Karpas-422 (cell line): ENCODE measurements around the gene LRRC1. TPM values are rescaled to one million over a fixed set of nuclear protein-coding genes. Genes with fewer than 3 reads are reported as not detected.
A peak's percentile ranks its signal among the peaks of the same experiment; 100 is the strongest.

Experiments
- DNase-seq: peaks from one replicate; pipeline ENCODE4 v3.0.0-alpha.2; 2015
- H2AFZ ChIP-seq: fragments of 200-600 bp; sonication (generic); 2 replicates; pipeline ENCODE4 v1.6.1; 2014; ENCODE audit warnings: antibody characterized with exemption, low read length, mixed read lengths
- H3K27ac ChIP-seq: fragments of 200-600 bp; sonication (generic); 2 replicates; pipeline ENCODE4 v1.5.1; 2014; ENCODE audit warnings: mild to moderate bottlenecking, low read length, moderate library complexity
- H3K27me3 ChIP-seq: fragments of 200-600 bp; sonication (generic); 2 replicates; pipeline ENCODE4 v1.6.1; 2014; ENCODE audit warnings: low read length, mixed read lengths
- H3K36me3 ChIP-seq: fragments of 200-600 bp; sonication (generic); 2 replicates; pipeline ENCODE4 v1.6.1; 2014; ENCODE audit warnings: low read length, mixed read lengths; ENCODE audit not compliant: insufficient read depth
- H3K4me1 ChIP-seq: fragments of 200-600 bp; sonication (generic); 2 replicates; pipeline ENCODE4 v1.6.1; 2014; ENCODE audit warnings: mild to moderate bottlenecking, low read length, mixed read lengths
- H3K4me2 ChIP-seq: fragments of 200-600 bp; sonication (generic); 2 replicates; pipeline ENCODE4 v1.6.1; 2014; ENCODE audit warnings: low read length, low read depth, mild to moderate bottlenecking; ENCODE audit not compliant: poor library complexity, severe bottlenecking
- H3K4me3 ChIP-seq: fragments of 200-600 bp; sonication (generic); 2 replicates; pipeline ENCODE4 v1.5.1; 2014; ENCODE audit warnings: mild to moderate bottlenecking, antibody characterized with exemption, low read length, mixed read lengths
- H3K79me2 ChIP-seq: fragments of 200-600 bp; sonication (generic); 2 replicates; pipeline ENCODE4 v1.6.1; 2014; ENCODE audit warnings: mild to moderate bottlenecking, low read length, mixed read lengths
- H3K9ac ChIP-seq: fragments of 200-600 bp; sonication (generic); 2 replicates; pipeline ENCODE4 v1.6.0; 2014; ENCODE audit warnings: low read length
- H3K9me2 ChIP-seq: fragments of 200-600 bp; sonication (generic), shearing (Covaris generic); replicated peaks from 2 replicates; pipeline ENCODE4 v1.6.0; 2014; ENCODE audit warnings: mild to moderate bottlenecking, low read length, moderate library complexity; ENCODE audit not compliant: insufficient read depth
- H3K9me3 ChIP-seq: fragments of 300-700, 200-600 bp; sonication (generic); 2 replicates; pipeline ENCODE4 v1.6.1; 2014; ENCODE audit warnings: low read length, mixed read lengths
- H4K20me1 ChIP-seq: fragments of 200-600 bp; sonication (generic); 2 replicates; pipeline ENCODE4 v1.6.1; 2014; ENCODE audit warnings: mild to moderate bottlenecking, antibody characterized with exemption, low read length, low read depth; ENCODE audit not compliant: insufficient read depth
- total RNA-seq: library from RNA; depleted of rRNA; stranded (reverse); fragments of >200 nt; shearing (Covaris generic); gene quantifications from 2 replicates; pipeline ENCODE4 v1.2.3, GENCODE V29; 2014; ENCODE audit warnings: low replicate concordance; rRNA removed

LRRC1 gene
- total RNA-seq = 0.15 and 1.4 TPM in 2 replicates

DNA sequence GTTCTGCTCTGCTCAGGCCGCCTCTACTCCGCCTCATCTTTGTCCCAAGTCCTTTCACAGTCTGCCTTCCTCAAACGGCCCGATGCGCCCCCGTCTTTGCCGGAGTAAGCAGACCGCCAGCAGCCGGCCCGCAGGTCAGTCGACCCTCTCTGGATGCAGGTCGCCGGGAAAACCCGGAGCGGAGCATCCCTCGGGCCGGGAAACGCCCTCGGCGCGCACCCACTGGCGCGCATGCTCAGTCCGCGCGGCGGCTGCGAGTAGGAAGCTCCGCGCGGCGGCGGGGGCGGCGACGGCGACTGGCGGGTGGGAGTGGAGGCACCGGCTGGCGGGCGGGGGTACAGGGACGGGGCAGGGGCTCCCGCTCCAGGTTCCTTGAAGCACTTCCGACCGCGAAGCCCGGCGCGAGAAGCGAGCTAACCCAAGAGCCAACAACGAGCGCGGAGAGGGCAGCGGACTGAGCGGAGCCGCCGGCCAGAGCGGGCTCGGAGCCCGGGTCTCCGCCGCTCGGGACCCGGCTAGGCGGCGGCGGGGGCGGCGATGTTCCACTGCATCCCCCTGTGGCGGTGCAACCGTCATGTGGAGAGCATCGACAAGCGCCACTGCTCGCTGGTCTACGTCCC lies at the start of gene LRRC1:
Gene LRRC1, plus strand, starts transcription at position 286 of the 620 bp plus-strand sequence. Its CDS starts 252 bp downstream, at position 538.
- Histone ChIP-seq H2AFZ (peak within 1 kb of the TSS; percentile 85), H3K79me2 (no peaks in the 10 kb centered on the region), H3K27ac (no peak within 1 kb of the TSS)

DNA sequence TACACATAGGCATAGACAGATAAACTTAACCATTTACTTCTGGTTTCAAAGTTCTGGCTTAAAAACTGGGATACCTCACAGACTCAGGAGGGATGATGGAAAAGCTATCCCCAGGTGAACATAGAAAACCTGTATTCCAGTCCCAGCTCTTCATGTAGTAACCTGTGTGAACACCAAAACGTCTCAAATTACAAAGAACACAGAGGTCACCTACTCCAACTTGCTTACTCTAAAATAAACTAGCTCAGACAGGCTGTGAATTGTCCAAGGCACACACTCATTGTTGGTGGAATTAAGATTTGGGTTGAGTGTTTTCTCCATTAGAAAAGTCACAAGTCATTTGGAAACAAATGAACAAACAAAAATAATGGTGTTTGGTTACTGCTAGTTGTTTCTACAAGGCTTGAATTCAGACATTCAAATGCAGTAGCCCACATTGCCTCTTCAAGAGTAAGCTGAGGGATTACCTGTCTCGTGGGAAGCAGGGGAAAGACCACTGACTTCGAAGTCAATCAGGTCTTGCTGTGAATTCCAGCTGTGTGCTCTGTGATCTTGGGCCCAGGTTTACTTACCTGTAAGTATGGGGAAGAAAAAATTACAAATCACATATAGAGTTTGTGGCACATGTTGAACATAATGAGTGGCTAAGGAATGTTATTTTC lies 48.2 kb upstream of the LRRC1 start:
- Histone ChIP-seq H3K4me2 (no peak overlapping the region), H3K4me3 (no peak overlapping the region), H3K27ac (no peak overlapping the region), H2AFZ (no peak overlapping the region), H4K20me1 (no peaks in the 10 kb centered on the region), H3K9ac (no peak overlapping the region), H3K9me2 (no peaks in the 10 kb centered on the region), H3K36me3 (no peaks in the 10 kb centered on the region), H3K79me2 (no peaks in the 10 kb centered on the region), H3K4me1 (no peaks in the 10 kb centered on the region), H3K27me3 (no peaks in the 10 kb centered on the region), H3K9me3 (no peaks in the 10 kb centered on the region)
- no peak for DNase-seq

More for the DNA sequence above, at the start of gene LRRC1:
- Histone ChIP-seq H3K9me2 (no peaks in the 10 kb centered on the region), H3K4me1 (peaks cover 22% of the 10 kb centered on the region), H3K9me3 (no peaks in the 10 kb centered on the region), H3K27me3 (no peaks in the 10 kb centered on the region), H4K20me1 (no peaks in the 10 kb centered on the region), H3K9ac (peak within 1 kb of the TSS; percentile 64), H3K4me3 (peak within 1 kb of the TSS; percentile 71), H3K4me2 (peak within 1 kb of the TSS; percentile 90), H3K36me3 (no peaks in the 10 kb centered on the region)
- peak; percentile 88 for DNase-seq

DNA sequence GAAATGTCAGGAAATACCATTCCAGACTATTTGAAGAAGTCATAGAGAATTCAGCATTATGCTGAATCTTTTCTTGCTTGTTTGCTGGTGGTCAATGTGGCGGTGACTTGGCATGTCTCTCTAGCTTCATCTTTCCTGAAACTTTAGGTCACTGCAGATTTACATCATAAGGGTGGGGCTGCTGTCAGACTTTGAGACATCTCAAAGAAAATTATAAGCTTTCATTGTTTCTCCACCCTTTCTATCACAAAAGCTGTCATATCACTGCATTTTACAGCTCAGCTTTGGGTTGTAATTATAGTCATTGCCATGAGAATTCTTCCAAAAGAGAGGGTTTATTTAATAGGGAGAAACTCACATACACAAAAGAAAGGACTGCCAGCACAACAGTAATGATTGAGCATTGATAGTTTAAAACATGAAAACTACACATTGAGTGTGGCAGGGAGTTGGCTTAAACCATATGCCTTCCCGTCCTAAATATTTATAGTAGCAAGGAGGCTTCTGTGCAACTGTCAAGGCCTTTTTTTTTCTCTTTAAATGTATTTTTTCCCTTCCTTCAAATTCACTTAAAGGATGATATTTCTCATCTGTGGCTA lies 44.7 kb upstream of the LRRC1 start:
- Histone ChIP-seq H3K9me3 (no peaks in the 10 kb centered on the region), H3K79me2 (no peaks in the 10 kb centered on the region), H3K9ac (no peak overlapping the region), H4K20me1 (no peaks in the 10 kb centered on the region), H3K4me3 (no peak overlapping the region), H3K27me3 (no peaks in the 10 kb centered on the region), H3K4me2 (no peak overlapping the region), H3K36me3 (no peaks in the 10 kb centered on the region), H2AFZ (no peak overlapping the region), H3K27ac (no peak overlapping the region), H3K9me2 (no peaks in the 10 kb centered on the region), H3K4me1 (no peaks in the 10 kb centered on the region)
- no peak for DNase-seq

DNA sequence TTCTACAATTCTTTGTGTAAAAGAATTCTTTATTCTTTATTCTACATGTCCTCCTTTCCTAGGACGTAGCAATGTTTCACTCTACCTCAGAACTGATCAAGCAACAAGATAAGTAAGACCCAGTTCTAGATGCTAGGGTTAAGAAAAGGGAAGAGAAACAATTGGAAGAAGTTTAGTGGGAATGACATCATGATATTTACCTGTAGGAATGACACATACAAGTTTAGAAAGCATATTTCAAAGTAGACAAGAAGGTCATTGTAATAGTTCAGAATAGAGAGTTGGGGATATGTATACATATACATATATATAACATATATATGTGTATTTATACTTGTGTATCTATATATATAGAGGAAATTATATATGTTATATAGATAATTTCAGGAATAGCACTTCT lies 43.4 kb upstream of the LRRC1 start:
- H3K27me3 ChIP-seq = no peaks in the 10 kb centered on the region
- no peak overlapping the region for H2AFZ ChIP-seq
- no peaks in the 10 kb centered on the region for H4K20me1 ChIP-seq
- H3K4me3 ChIP-seq = no peak overlapping the region
- H3K4me2 ChIP-seq = no peak overlapping the region
- DNase-seq = no peak
- H3K9me2 ChIP-seq = no peaks in the 10 kb centered on the region
- no peak overlapping the region for H3K27ac ChIP-seq
- no peaks in the 10 kb centered on the region for H3K4me1 ChIP-seq
- H3K9me3 ChIP-seq = no peaks in the 10 kb centered on the region
- no peaks in the 10 kb centered on the region for H3K79me2 ChIP-seq
- no peaks in the 10 kb centered on the region for H3K36me3 ChIP-seq
- no peak overlapping the region for H3K9ac ChIP-seq

DNA sequence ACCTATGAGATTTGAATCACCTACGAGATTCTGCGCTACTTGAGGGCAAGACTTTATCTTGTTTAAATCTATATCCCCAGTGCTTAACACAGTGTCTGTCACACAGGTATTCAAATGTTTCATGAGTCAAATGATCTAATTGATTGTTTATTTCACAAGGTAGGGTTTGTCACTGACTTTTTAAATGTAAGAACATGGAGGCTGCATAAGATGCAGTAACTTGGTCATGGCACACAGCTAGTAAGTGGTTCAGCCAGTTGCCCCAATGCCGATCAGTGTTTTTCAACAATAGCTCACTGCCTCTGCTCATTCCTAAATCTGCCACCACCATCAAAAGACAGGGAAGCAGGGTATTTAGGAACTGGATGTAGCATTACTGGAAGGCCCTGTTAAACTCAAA lies 42.4 kb upstream of the LRRC1 start:
- Histone ChIP-seq H3K27me3 (no peaks in the 10 kb centered on the region), H3K27ac (no peak overlapping the region), H3K9ac (no peak overlapping the region), H3K4me3 (no peak overlapping the region), H2AFZ (no peak overlapping the region), H4K20me1 (no peaks in the 10 kb centered on the region), H3K9me3 (no peaks in the 10 kb centered on the region), H3K4me2 (no peak overlapping the region), H3K36me3 (no peaks in the 10 kb centered on the region), H3K79me2 (no peaks in the 10 kb centered on the region), H3K9me2 (no peaks in the 10 kb centered on the region), H3K4me1 (no peaks in the 10 kb centered on the region)
- no peak for DNase-seq

DNA sequence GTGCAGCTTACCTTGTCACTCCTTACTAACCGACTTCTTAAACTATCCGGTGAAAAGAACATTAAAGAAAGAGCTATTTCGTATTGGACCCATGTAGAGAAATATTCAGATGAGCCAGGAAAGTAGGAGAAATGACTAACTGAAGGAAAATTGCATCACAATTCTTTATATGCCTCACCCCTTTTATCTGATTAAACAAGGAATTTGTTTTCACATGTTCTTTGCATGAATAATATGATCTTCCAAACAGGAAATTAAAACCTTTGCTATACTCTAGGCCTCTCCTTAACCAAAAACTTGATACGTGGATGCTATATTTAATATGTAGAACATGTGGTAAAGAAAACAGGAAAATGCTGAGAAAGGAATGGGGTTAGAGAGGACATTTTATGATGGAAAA lies 41.9 kb upstream of the LRRC1 start:
- H3K4me2 ChIP-seq = no peak overlapping the region
- no peaks in the 10 kb centered on the region for H3K9me3 ChIP-seq
- no peak for DNase-seq
- H3K79me2 ChIP-seq = no peaks in the 10 kb centered on the region
- H2AFZ ChIP-seq = no peak overlapping the region
- H3K9ac ChIP-seq = no peak overlapping the region
- H3K4me3 ChIP-seq = no peak overlapping the region
- no peaks in the 10 kb centered on the region for H4K20me1 ChIP-seq
- H3K27me3 ChIP-seq = no peaks in the 10 kb centered on the region
- H3K36me3 ChIP-seq = no peaks in the 10 kb centered on the region
- H3K9me2 ChIP-seq = no peaks in the 10 kb centered on the region
- H3K27ac ChIP-seq = no peak overlapping the region
- no peaks in the 10 kb centered on the region for H3K4me1 ChIP-seq

DNA sequence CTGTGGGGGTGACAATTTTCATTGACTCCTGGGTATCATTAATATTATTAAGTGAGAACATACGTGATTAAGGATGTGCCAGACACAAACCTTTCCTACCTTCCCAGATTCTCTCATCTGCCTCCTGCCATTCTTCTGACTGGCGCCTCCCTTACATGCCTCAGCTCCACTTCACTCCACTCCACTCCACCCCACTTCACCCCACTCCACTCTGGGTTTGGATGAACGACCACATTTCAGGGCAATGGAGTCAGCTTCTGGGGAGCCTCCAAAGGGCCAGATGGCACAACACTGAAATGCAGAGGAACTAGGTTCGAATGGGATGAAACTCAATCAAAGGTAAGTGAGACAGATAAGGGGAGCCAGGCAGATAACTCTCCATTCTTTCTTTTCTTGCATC lies 40.5 kb upstream of the LRRC1 start:
- H3K27me3 ChIP-seq = no peaks in the 10 kb centered on the region
- no peaks in the 10 kb centered on the region for H3K9me3 ChIP-seq

DNA sequence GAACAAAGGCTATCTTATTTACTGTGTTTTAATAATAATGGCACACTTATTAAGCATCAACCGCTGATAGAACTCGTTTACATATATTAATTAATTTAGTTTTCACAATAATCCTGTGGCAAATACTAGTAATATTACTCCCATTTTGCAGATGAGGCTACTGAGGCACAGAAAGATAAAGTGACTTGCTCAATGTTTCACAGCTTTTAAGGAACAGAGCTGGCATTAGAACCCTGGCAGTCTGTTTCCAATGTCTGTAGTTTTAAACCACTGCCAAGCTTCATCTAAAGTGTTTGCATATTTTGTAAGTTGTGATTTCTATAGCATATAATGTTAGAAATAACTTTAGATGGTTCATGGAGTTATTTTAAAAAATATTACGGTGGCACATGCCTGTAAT lies 38.4 kb upstream of the LRRC1 start:
- no peaks in the 10 kb centered on the region for H3K79me2 ChIP-seq
- DNase-seq = no peak
- no peaks in the 10 kb centered on the region for H3K27me3 ChIP-seq

More for the DNA sequence above, 40.5 kb upstream of the LRRC1 start:
- no peaks in the 10 kb centered on the region for H3K79me2 ChIP-seq
- no peak overlapping the region for H3K27ac ChIP-seq
- H2AFZ ChIP-seq = no peak overlapping the region
- no peak overlapping the region for H3K4me2 ChIP-seq
- no peak for DNase-seq
- no peak overlapping the region for H3K9ac ChIP-seq
- H3K36me3 ChIP-seq = no peaks in the 10 kb centered on the region
- no peaks in the 10 kb centered on the region for H4K20me1 ChIP-seq
- no peaks in the 10 kb centered on the region for H3K9me2 ChIP-seq
- H3K4me1 ChIP-seq = no peaks in the 10 kb centered on the region
- no peak overlapping the region for H3K4me3 ChIP-seq

More for the DNA sequence above, 38.4 kb upstream of the LRRC1 start:
- Histone ChIP-seq H2AFZ (no peak overlapping the region), H3K9ac (no peak overlapping the region), H4K20me1 (no peaks in the 10 kb centered on the region), H3K27ac (no peak overlapping the region), H3K9me3 (no peaks in the 10 kb centered on the region), H3K4me3 (no peak overlapping the region), H3K36me3 (no peaks in the 10 kb centered on the region), H3K9me2 (no peaks in the 10 kb centered on the region), H3K4me2 (no peak overlapping the region), H3K4me1 (no peaks in the 10 kb centered on the region)
